ENCODE data around the gene KRT38.

Gene KRT38

GRCh38 chr17:41474863-41475262, 34.1 kb upstream of the KRT38 start:
- TF ChIP-seq CTCF (IDR thresholded peaks at IDR 0.05; ENCODE audit: low read depth, low read length): no peak
- H3K4me3 ChIP-seq (ENCODE audit: low read depth, low read length): no peak overlapping the region

- TF ChIP-seq CTCF (IDR thresholded peaks at IDR 0.05; ENCODE audit: low read depth, low read length): no peak
- no peak overlapping the region for H3K4me3 ChIP-seq (ENCODE audit: low read depth, low read length)
Observed at GRCh38 chr17:41468346-41468745, 27.6 kb upstream of the KRT38 start.

DNA sequence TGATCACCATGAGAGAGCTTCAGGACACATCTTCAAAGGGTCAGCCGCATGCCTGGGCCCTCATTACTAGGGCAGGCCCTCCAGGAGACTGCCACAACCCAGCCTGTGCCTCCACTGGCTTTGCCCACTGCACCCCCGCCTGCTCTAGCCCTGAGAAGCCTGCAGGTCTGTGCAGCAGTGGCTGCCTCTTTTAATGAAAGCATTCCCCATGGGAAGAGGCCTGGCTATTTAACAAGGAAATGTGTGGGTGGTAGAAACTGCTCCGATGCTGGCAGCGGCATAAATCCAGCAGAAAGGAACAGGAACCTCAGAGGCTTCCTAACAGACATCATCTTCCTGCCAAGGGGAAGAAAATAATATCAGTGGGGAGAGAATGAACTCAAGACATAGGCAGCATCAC, 26.8 kb upstream of the KRT38 start:
- no peak overlapping the region for H3K4me3 ChIP-seq (ENCODE audit: low read depth, low read length)
- TF ChIP-seq CTCF (IDR thresholded peaks at IDR 0.05; ENCODE audit: low read depth, low read length): no peak

DNA sequence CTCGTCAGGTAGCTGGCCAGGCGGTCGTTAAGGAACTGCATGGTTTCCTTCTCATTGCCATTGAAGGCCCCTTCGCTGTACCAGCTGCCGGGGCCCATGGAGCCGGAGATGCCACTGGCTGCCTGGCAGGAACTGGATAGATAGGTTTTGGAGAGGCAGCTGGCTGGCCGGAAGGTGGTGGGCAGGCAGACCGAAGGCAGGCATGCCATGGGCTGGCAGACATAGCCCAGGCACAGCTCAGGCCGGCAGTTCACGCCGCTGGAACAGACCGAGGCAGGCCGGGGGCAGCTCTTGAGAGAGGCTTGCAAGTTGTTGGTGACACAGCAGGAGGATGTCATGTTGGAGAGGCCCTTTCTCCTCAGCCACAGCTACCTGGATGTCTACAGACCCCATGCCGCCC, 26.2 kb upstream of the KRT38 start, which contains the start of gene KRT32:
KRT32 (minus strand) TSS at position 399 of the 400 bp plus-strand sequence; CDS start at position 338, 61 bp downstream.
- TF ChIP-seq CTCF (IDR thresholded peaks at IDR 0.05; ENCODE audit: low read depth, low read length): no peak
- H3K4me3 ChIP-seq (ENCODE audit: low read depth, low read length): no peak within 1 kb of the TSS

- H3K4me3 ChIP-seq (ENCODE audit: low read depth, low read length): no peak overlapping the region
Observed at GRCh38 chr17:41464682-41465081, 23.9 kb upstream of the KRT38 start.

DNA sequence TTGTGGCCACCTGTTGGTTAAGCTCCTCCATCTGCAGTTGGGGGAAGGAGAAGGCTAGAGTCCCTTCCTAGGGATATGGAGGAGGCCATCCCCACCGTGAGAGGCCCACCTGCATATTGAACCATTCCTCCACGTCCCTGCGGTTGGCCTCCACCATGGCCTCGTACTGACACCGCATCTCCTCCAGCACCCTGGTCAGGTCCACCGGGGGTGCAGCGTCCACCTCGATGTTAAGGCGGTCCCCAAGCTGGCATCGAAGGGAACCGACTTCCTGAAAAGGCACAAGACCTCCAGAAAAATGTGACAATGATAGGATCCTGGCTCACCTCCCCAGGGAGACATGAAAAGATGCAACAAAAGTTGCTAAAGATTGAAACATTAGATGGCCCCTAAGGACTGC, 23.4 kb upstream of the KRT38 start:
- no peak for TF ChIP-seq CTCF (IDR thresholded peaks at IDR 0.05; ENCODE audit: low read depth, low read length)
- H3K4me3 ChIP-seq (ENCODE audit: low read depth, low read length): no peak overlapping the region

More at GRCh38 chr17:41464682-41465081, 23.9 kb upstream of the KRT38 start:
- no peak for TF ChIP-seq CTCF (IDR thresholded peaks at IDR 0.05; ENCODE audit: low read depth, low read length)

DNA sequence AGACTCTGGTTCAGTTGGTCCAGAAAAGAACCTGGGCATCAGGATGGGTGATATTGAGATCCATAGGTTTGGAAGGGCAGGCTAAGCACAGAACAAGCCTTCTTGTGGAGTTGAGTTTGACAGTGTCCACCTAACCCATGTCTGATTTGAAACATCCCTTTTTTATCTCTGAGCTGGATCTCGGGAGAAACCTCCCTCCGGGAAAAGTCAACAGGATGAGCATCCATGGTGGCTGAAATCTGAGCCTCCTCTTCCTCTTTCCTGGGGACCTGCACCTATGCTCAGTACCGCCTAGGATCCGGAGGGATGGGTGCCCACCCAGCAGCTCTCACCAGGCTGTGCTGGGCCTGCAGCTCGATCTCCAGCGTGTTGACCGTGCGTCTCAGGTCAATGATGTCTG, 23.0 kb upstream of the KRT38 start:
- no peak overlapping the region for H3K4me3 ChIP-seq (ENCODE audit: low read depth, low read length)
- TF ChIP-seq CTCF (IDR thresholded peaks at IDR 0.05; ENCODE audit: low read depth, low read length): no peak

All from WI38 (cell line).